ENCODE results near the gene ABCB9. TPM values are rescaled to one million over a fixed set of nuclear protein-coding genes. Genes with fewer than 3 reads are reported as not detected.

Gene ABCB9
- total RNA-seq, 4 donors from 2014 or later: 0.40 to 15.3 (median 9.2) TPM

DNA sequence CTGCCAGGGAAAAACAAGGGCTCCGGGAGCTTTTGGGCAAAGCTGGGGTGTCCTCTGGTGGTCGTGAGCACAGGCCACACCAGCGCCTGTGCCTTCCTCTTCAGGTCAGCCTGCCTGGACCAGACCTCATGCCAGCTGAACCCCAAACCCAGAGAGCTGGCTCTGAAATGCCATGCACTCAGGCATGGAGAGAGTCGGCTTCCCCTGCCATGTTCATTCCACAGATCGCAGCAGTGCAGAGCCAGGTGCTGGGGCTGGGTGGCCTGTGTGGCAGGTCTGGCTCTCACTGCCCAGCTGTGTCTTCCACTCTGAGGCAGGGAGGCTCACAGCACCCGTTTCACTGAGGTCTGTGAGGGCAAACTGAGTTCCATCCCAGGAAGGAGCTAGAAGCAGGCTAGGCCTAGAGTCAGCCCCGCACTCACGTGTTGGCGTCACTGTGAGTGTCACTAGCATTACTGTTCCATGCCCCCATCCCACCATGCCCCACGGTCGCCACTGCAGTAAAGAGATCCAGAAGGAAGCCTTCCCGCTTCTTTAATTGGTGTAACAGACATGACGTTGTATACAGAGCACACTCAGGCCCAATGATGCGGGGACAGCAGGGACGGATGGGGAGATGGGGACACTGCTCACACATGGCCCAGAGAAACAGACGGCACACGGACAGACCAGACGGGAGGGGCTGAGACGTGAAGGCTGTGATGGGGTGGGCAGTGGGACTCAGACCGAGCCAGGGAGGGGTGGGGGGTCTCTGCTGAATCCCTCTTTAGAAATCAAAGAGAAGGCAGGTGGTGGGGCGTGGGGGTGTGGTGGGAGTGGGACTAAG is 16.9 kb upstream of the ABCB9 start:
- no peaks in the 10 kb centered on the region for H3K27me3 ChIP-seq
- 77 to 84% methylated on average over 5 to 20 of the region's 21 CpGs for WGBS, 2 donors (ENCODE audit: low coverage in 1 of 2)
- DNase-seq: no peak
- no peak for TF ChIP-seq POLR2A (IDR thresholded peaks at IDR 0.05)
- TF ChIP-seq, protein P1, sequence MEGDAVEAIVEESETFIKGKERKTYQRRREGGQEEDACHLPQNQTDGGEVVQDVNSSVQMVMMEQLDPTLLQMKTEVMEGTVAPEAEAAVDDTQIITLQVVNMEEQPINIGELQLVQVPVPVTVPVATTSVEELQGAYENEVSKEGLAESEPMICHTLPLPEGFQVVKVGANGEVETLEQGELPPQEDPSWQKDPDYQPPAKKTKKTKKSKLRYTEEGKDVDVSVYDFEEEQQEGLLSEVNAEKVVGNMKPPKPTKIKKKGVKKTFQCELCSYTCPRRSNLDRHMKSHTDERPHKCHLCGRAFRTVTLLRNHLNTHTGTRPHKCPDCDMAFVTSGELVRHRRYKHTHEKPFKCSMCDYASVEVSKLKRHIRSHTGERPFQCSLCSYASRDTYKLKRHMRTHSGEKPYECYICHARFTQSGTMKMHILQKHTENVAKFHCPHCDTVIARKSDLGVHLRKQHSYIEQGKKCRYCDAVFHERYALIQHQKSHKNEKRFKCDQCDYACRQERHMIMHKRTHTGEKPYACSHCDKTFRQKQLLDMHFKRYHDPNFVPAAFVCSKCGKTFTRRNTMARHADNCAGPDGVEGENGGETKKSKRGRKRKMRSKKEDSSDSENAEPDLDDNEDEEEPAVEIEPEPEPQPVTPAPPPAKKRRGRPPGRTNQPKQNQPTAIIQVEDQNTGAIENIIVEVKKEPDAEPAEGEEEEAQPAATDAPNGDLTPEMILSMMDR (IDR thresholded peaks at IDR 0.05): no peak
- no peak for TF ChIP-seq EP300 (IDR thresholded peaks at IDR 0.05; ENCODE audit: low read depth)
- H3K4me3 ChIP-seq: no peak overlapping the region
- H3K9me3 ChIP-seq: no peaks in the 10 kb centered on the region
- peaks cover 27 to 53% (median 46%) of the 10 kb centered on the region in 4 donors for H3K4me1 ChIP-seq
- intact Hi-C loops (cut with DNase I; ENCODE audit: low total_unique reads): no loop called here
- in situ Hi-C loops (cut with MboI; ENCODE audit: low pct_ligation_motif_present in 1 of 4, low pct_unique_long_range_greater_than_20kb in 1 of 4, low sequenced_read_pairs in 3 of 4): no loop called here
- peak overlapping the region in 3 of 4 donors; percentile 38 to 54 (median 42) for H3K27ac ChIP-seq
- peaks cover 0 to 7% (median 0%) of the 10 kb centered on the region in 4 donors for H3K36me3 ChIP-seq

DNA sequence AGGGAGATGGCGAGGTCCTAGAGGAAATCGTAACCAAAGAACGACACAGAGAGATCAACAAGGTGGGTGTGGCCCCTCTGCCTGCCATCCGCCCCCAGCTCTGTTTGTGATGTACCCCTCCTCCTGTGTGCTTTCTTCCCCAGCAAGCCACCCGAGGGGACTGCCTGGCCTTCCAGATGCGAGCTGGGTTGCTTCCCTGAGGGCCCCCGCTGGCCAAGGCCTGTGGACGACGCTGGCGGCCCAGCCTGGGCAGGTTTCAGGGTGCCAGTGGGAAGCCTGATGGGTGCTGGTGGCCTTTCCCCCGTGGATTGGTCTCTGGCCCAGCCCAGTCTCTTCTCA is 16.2 kb upstream of the ABCB9 start:
- peaks cover 27 to 53% (median 46%) of the 10 kb centered on the region in 4 donors for H3K4me1 ChIP-seq
- TF ChIP-seq POLR2AphosphoS5 (IDR thresholded peaks at IDR 0.05) (no peak), POLR2A (IDR thresholded peaks at IDR 0.05) (no peak), EP300 (IDR thresholded peaks at IDR 0.05; ENCODE audit: low read depth) (no peak)
- TF ChIP-seq, protein P1 (IDR thresholded peaks at IDR 0.05): no peak
- WGBS, 2 donors (ENCODE audit: low coverage in 1 of 2): 83 to 100% methylated on average over 1 to 11 of the region's 11 CpGs
- intact Hi-C loops (cut with DNase I; ENCODE audit: low total_unique reads): no loop called here
- no peaks in the 10 kb centered on the region for H3K9me3 ChIP-seq
- in situ Hi-C loops (cut with MboI; ENCODE audit: low pct_ligation_motif_present in 1 of 4, low pct_unique_long_range_greater_than_20kb in 1 of 4, low sequenced_read_pairs in 3 of 4): no loop called here
- no peak overlapping the region for H3K4me3 ChIP-seq
- no peaks in the 10 kb centered on the region for H3K27me3 ChIP-seq
- peaks cover 0 to 5% (median 0%) of the 10 kb centered on the region in 4 donors for H3K36me3 ChIP-seq
- no peak for DNase-seq
- no peak overlapping the region for H3K27ac ChIP-seq

DNA sequence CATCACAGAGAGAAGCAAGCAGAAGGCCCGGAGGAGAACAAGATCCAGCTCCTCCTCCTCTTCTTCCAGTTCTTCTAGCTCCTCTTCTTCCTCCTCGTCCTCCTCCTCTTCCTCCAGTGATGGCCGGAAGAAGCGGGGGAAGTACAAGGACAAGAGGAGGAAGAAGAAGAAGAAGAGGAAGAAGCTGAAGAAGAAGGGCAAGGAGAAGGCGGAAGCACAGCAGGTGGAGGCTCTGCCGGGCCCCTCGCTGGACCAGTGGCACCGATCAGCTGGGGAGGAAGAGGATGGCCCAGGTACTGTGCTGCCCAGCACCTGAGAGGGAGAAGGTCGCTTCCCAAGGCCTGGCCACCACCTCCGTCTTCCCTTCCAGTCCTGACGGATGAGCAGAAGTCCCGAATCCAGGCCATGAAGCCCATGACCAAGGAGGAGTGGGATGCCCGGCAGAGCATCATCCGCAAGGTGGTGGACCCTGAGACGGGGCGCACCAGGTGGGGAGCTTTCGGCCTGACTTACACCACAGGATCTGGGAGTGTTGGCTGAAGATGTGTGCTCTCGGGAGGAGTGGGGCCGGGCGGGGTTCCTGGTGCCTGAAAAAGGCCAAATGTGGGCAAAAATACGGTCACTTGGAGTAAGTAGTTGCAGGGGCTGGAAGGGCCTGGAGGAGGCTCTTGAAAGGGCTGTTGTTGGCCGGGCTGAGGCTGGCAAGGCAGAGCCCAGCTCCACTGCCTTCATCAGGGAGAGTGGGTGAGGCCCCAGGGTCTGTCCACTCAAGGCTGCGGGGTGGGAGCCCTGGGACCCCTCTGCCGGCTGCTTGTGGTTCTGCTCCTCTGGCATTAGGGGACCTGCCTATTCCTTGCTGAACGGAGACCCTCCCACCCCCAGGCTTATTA is 15.6 kb upstream of the ABCB9 start:
- no peaks in the 10 kb centered on the region for H3K27me3 ChIP-seq
- no peaks in the 10 kb centered on the region for H3K9me3 ChIP-seq
- DNase-seq: no peak
- in situ Hi-C loops (cut with MboI; ENCODE audit: low pct_ligation_motif_present in 1 of 4, low pct_unique_long_range_greater_than_20kb in 1 of 4, low sequenced_read_pairs in 3 of 4): no loop called here
- peaks cover 28 to 59% (median 47%) of the 10 kb centered on the region in 4 donors for H3K4me1 ChIP-seq
- peak overlapping the region; percentile 69 to 98 (median 92) for H3K4me3 ChIP-seq
- TF ChIP-seq POLR2A (IDR thresholded peaks at IDR 0.05): no peak
- no peak for TF ChIP-seq EP300 (IDR thresholded peaks at IDR 0.05; ENCODE audit: low read depth)
- TF ChIP-seq POLR2AphosphoS5 (IDR thresholded peaks at IDR 0.05): no peak
- TF ChIP-seq, protein P1 (IDR thresholded peaks at IDR 0.05): no peak
- H3K27ac ChIP-seq: peak overlapping the region; percentile 89 to 93 (median 92)
- no peaks in the 10 kb centered on the region for H3K36me3 ChIP-seq
- intact Hi-C loops (cut with DNase I; ENCODE audit: low total_unique reads): no loop called here
- 14 to 69% methylated on average over 1 to 24 of the region's 25 CpGs for WGBS, 2 donors (ENCODE audit: low coverage in 1 of 2)

DNA sequence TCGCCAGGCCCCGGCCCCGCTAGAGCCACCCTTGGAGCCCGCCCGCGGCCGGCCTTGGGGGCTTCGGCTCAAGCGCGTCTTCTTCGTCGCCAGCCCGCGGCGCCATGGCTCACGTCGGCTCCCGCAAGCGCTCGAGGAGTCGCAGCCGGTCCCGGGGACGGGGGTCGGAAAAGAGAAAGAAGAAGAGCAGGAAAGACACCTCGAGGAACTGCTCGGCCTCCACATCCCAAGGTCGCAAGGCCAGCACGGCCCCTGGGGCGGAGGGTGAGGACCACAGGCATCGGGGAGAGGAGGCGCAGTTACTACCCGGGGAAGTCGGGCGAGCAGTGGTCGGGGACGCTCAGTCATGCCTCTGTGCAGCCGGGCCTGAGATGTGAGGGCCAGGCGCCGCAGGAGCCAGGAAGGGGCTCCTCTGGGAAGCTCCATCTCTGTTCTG is 14.8 kb upstream of the ABCB9 start:
- no peaks in the 10 kb centered on the region for H3K36me3 ChIP-seq
- in situ Hi-C loops (cut with MboI; ENCODE audit: low pct_ligation_motif_present in 1 of 4, low pct_unique_long_range_greater_than_20kb in 1 of 4, low sequenced_read_pairs in 3 of 4): no loop called here

More for the DNA sequence above, 14.8 kb upstream of the ABCB9 start:
- Histone ChIP-seq H3K9me3 (no peaks in the 10 kb centered on the region), H3K27me3 (no peaks in the 10 kb centered on the region), H3K27ac (peak overlapping the region; percentile 89 to 93 (median 92)), H3K4me1 (peaks cover 36 to 67% (median 54%) of the 10 kb centered on the region in 4 donors), H3K4me3 (peak overlapping the region; percentile 69 to 98 (median 92))
- intact Hi-C loops (cut with DNase I; ENCODE audit: low total_unique reads): no loop called here
- no peak for TF ChIP-seq POLR2AphosphoS5 (IDR thresholded peaks at IDR 0.05)
- TF ChIP-seq, protein P1 (IDR thresholded peaks at IDR 0.05): no peak
- 0% methylated on average over 39 of the region's 40 CpGs; no CpG with 5 or more reads in 1 of the 2 donors for WGBS, 2 donors (ENCODE audit: low coverage in 1 of 2)
- no peak for DNase-seq
